ENCODE measurements around the gene SUPT3H.

GRCh38 chr6:45148278-45148677, 229.5 kb downstream of the SUPT3H start:
- TF ChIP-seq POLR2A (IDR thresholded peaks at IDR 0.05): no peak
- TF ChIP-seq, protein P1, sequence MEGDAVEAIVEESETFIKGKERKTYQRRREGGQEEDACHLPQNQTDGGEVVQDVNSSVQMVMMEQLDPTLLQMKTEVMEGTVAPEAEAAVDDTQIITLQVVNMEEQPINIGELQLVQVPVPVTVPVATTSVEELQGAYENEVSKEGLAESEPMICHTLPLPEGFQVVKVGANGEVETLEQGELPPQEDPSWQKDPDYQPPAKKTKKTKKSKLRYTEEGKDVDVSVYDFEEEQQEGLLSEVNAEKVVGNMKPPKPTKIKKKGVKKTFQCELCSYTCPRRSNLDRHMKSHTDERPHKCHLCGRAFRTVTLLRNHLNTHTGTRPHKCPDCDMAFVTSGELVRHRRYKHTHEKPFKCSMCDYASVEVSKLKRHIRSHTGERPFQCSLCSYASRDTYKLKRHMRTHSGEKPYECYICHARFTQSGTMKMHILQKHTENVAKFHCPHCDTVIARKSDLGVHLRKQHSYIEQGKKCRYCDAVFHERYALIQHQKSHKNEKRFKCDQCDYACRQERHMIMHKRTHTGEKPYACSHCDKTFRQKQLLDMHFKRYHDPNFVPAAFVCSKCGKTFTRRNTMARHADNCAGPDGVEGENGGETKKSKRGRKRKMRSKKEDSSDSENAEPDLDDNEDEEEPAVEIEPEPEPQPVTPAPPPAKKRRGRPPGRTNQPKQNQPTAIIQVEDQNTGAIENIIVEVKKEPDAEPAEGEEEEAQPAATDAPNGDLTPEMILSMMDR (IDR thresholded peaks at IDR 0.05): no peak

Measured in right lobe of liver (tissue), 4 donors.